Panc1 (cell line): ENCODE results near the gene VPS35L. TPM values are rescaled to one million over a fixed set of nuclear protein-coding genes. Genes with fewer than 3 reads are reported as not detected.

ENCODE experiments used
- ATAC-seq: fragments of 200-7000 bp; cut with Tn5 transposase; 2 replicates; pipeline ENCODE4 v1.9.1; 2020; ENCODE audit warnings: mild to moderate bottlenecking, moderate library complexity
- BruUV-seq: library from RNA; stranded (reverse); fragments of 400-500 nt; replicated peaks from 2 replicates; lab custom pipeline; 2021; lab: Mats Ljungman, UMichigan
- CTCF ChIA-PET: fragments of 300-600 bp; sonication (Branson Sonifier 250); formaldehyde crosslinking; loops from one replicate; lab custom pipeline; 2022; ENCODE audit warnings: antibody characterized with exemption; lab: Charles Lee
- POLR2A ChIA-PET: fragments of 300-600 bp; sonication (Branson Sonifier 250); formaldehyde crosslinking; loops from one replicate; lab custom pipeline; 2022; ENCODE audit warnings: antibody characterized with exemption; lab: Charles Lee
- DNase-seq: peaks from one replicate; pipeline ENCODE4 v3.0.0-alpha.2; 2010; ENCODE audit warnings: low read depth, low spot score
- H3K27ac ChIP-seq: 2 replicates; pipeline ENCODE4 v1.5.1; 2011; ENCODE audit warnings: mild to moderate bottlenecking, low read length, inconsistent platforms
- H3K27me3 ChIP-seq: fragments of 200-500 bp; sonication (Bioruptor generic); 2 replicates; pipeline ENCODE4 v1.6.0; 2014; ENCODE audit warnings: low read length, inconsistent platforms; ENCODE audit not compliant: control insufficient read depth, insufficient read depth
- H3K36me3 ChIP-seq: fragments of 200-500 bp; sonication (Bioruptor generic); 2 replicates; pipeline ENCODE4 v1.5.1; 2014; ENCODE audit warnings: inconsistent platforms, mild to moderate bottlenecking, low read length, moderate library complexity; ENCODE audit not compliant: control insufficient read depth, insufficient read depth
- H3K4me1 ChIP-seq: 2 replicates; pipeline ENCODE4 v1.5.1; 2011; ENCODE audit warnings: inconsistent platforms, mild to moderate bottlenecking, low read length, moderate library complexity; ENCODE audit not compliant: control insufficient read depth, insufficient read depth
- H3K4me3 ChIP-seq, 2 experiments: 2 replicates each; pipeline ENCODE4 v1.5.1; 2011 to 2012; ENCODE audit warnings: low read depth in 2 of 2, low read length in 2 of 2, mild to moderate bottlenecking in 2 of 2, inconsistent platforms in 1 of 2, moderate library complexity in 1 of 2
- H3K9me3 ChIP-seq: fragments of 200-500 bp; sonication (Bioruptor generic); 2 replicates; pipeline ENCODE4 v1.5.1; 2014; ENCODE audit warnings: low read depth, mild to moderate bottlenecking, inconsistent platforms, low read length, moderate library complexity; ENCODE audit not compliant: control insufficient read depth, insufficient read depth
- CTCF ChIP-seq: fragments of 450-650 bp; IDR thresholded peaks from 2 replicates; pipeline ENCODE4 v1.5.1; 2017; ENCODE audit warnings: mild to moderate bottlenecking
- POLR2AphosphoS5 ChIP-seq: IDR thresholded peaks from 2 replicates; pipeline ENCODE4 v1.6.1; 2012; ENCODE audit warnings: mild to moderate bottlenecking, low read depth, low read length, moderate library complexity
- REST ChIP-seq, 2 experiments: IDR thresholded peaks; 2 replicates each; pipeline ENCODE4 v1.6.1; 2011 to 2012; ENCODE audit warnings: low read depth in 2 of 2, control low read depth in 1 of 2, low read length in 1 of 2, mild to moderate bottlenecking in 1 of 2, moderate library complexity in 1 of 2; ENCODE audit not compliant: insufficient read depth in 1 of 2
- SIN3A ChIP-seq: IDR thresholded peaks from 2 replicates; pipeline ENCODE4 v1.6.1; 2012; ENCODE audit warnings: low read depth, mild to moderate bottlenecking, low read length, moderate library complexity, borderline replicate concordance; ENCODE audit not compliant: insufficient read depth
- TCF7L2 ChIP-seq: IDR thresholded peaks from 2 replicates; pipeline ENCODE4 v1.6.1; 2011; ENCODE audit warnings: mild to moderate bottlenecking, low read depth, low read length, inconsistent platforms
- in situ Hi-C: cut with HindIII; loops from 2 replicates; pipeline ENCODE4 v1.10.0; 2016; ENCODE audit warnings: low sequenced_read_pairs, low pct_unique_long_range_greater_than_20kb
- intact Hi-C: fragments of 100-400 bp; cut with micrococcal nuclease; formaldehyde crosslinking; loops from one replicate; pipeline ENCODE4 v1.10.0; 2022; ENCODE audit not compliant: unreplicated experiment
- total RNA-seq: library from RNA; stranded (reverse); gene quantifications from one replicate; pipeline ENCODE4 v1.2.1, GENCODE V29; 2021; ENCODE audit not compliant: unreplicated experiment

Gene VPS35L
- total RNA-seq, 1 experiment from 2014 or later = 124 TPM

- no TSS peak for BruUV-seq
- DNase-seq (no peak), ATAC-seq (no peak)
- no peak overlapping the region for H3K4me3 ChIP-seq
- H3K36me3 ChIP-seq = peaks cover 13% of the 10 kb centered on the region
- CTCF ChIA-PET = no interaction called here
- intact Hi-C loops = no loop called here
- no peaks in the 10 kb centered on the region for H3K9me3 ChIP-seq
- TF ChIP-seq SIN3A = no peak
- TF ChIP-seq CTCF = no peak
- TF ChIP-seq POLR2AphosphoS5 = no peak
- TF ChIP-seq TCF7L2 = no peak
- TF ChIP-seq REST (IDR thresholded peaks at IDR 0.05; ENCODE audit: insufficient read depth in 1 of 2, low read depth in 2 of 2, low read length in 1 of 2) = no peak
- no peaks in the 10 kb centered on the region for H3K4me1 ChIP-seq
- H3K27me3 ChIP-seq = no peaks in the 10 kb centered on the region
- in situ Hi-C loops = no loop called here
- H3K27ac ChIP-seq = no peak overlapping the region
- POLR2A ChIA-PET = interaction anchor here (0.7 kb wide), 2 partner anchors 13 to 16 kb away, joined by 3 to 4 read pairs; no protein-coding TSS in a partner anchor
Observed at GRCh38 chr16:19654147-19654546, 98.6 kb downstream of the VPS35L start.

- DNase-seq = no peak
- ATAC-seq = no peak
- Histone ChIP-seq H3K4me1 (no peaks in the 10 kb centered on the region), H3K4me3 (no peak overlapping the region), H3K36me3 (peaks cover 13% of the 10 kb centered on the region), H3K27ac (no peak overlapping the region), H3K27me3 (no peaks in the 10 kb centered on the region), H3K9me3 (no peaks in the 10 kb centered on the region)
- in situ Hi-C loops (no loop called here), intact Hi-C loops (no loop called here)
- no TSS peak for BruUV-seq
- CTCF ChIA-PET = no interaction called here
- POLR2A ChIA-PET = no interaction called here
- no peak for TF ChIP-seq SIN3A
- TF ChIP-seq POLR2AphosphoS5 = no peak
- no peak for TF ChIP-seq REST (IDR thresholded peaks at IDR 0.05; ENCODE audit: insufficient read depth in 1 of 2, low read depth in 2 of 2, low read length in 1 of 2)
- TF ChIP-seq CTCF = no peak
- TF ChIP-seq TCF7L2 = no peak
Observed at GRCh38 chr16:19655242-19655777, 99.8 kb downstream of the VPS35L start.
